ENCODE results near the gene VAV1. TPM values are rescaled to one million over a fixed set of nuclear protein-coding genes. Genes with fewer than 3 reads are reported as not detected.
A peak's percentile ranks its signal among the peaks of the same experiment; 100 is the strongest.

The VAV1 gene
- total and polyA plus RNA-seq, 9 of the 15 experiments (the other 6 are each of a cell fraction or from before 2014, with no cell fraction given), result 0.46 to 20.1 (median 11.1) TPM

GRCh38 chr19:6736169-6736916, 36.2 kb upstream of the VAV1 start (continued):
- TF ChIP-seq RERE (CRISPR knock-in tag; IDR thresholded peaks at IDR 0.05; ENCODE audit: borderline replicate concordance), result no peak
- no peak for TF ChIP-seq HMGN3 (IDR thresholded peaks at IDR 0.05; ENCODE audit: borderline replicate concordance, extremely low read depth, insufficient read length, low read depth, low read length)
- 0 out of 2 replicates have a peak, but pooled peaks have one; percentile 8 for TF ChIP-seq SIN3B (IDR thresholded peaks at IDR 0.05; ENCODE audit: low read depth)
- TF ChIP-seq HDAC8 (tag; IDR thresholded peaks at IDR 0.05), result no peak
- TF ChIP-seq ZNF778 (CRISPR knock-in tag; IDR thresholded peaks at IDR 0.05), result no peak
- TF ChIP-seq ZNF316 (IDR thresholded peaks at IDR 0.05), result no peak
- TF ChIP-seq CBFB (CRISPR knock-in tag; IDR thresholded peaks at IDR 0.05), result no peak
- TF ChIP-seq GATA2 (CRISPR knock-in tag; IDR thresholded peaks at IDR 0.05), result no peak
- no peak for TF ChIP-seq ELF2 (CRISPR knock-in tag; IDR thresholded peaks at IDR 0.05)
- no peak for TF ChIP-seq ZNF174 (CRISPR knock-in tag; IDR thresholded peaks at IDR 0.05)
- TF ChIP-seq ZNF551 (CRISPR knock-in tag; IDR thresholded peaks at IDR 0.05), result no peak
- no peak for TF ChIP-seq PPARD (CRISPR knock-in tag; IDR thresholded peaks at IDR 0.05)
- no peak for TF ChIP-seq SMAD4 (CRISPR knock-in tag; conservative IDR thresholded peaks at IDR 0.05)
- TF ChIP-seq SIRT6 (IDR thresholded peaks at IDR 0.05; ENCODE audit: low read depth, low read length), result no peak
- TF ChIP-seq TEAD1 (CRISPR knock-in tag; IDR thresholded peaks at IDR 0.05), result no peak
- TF ChIP-seq, protein P1, sequence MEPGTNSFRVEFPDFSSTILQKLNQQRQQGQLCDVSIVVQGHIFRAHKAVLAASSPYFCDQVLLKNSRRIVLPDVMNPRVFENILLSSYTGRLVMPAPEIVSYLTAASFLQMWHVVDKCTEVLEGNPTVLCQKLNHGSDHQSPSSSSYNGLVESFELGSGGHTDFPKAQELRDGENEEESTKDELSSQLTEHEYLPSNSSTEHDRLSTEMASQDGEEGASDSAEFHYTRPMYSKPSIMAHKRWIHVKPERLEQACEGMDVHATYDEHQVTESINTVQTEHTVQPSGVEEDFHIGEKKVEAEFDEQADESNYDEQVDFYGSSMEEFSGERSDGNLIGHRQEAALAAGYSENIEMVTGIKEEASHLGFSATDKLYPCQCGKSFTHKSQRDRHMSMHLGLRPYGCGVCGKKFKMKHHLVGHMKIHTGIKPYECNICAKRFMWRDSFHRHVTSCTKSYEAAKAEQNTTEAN (CRISPR knock-in tag; IDR thresholded peaks at IDR 0.05), result no peak
- TF ChIP-seq TRIM28 (IDR thresholded peaks at IDR 0.05), result peak; percentile 20; the same call in 1 of the 2 replicates
- TF ChIP-seq ZEB2 (IDR thresholded peaks at IDR 0.05), result no peak
- no peak for TF ChIP-seq KAT2B (IDR thresholded peaks at IDR 0.05; ENCODE audit: low read depth, low read length)
- TF ChIP-seq MLLT1 (IDR thresholded peaks at IDR 0.05), result no peak
- TF ChIP-seq ZNF124 (CRISPR knock-in tag; IDR thresholded peaks at IDR 0.05), result no peak
- peak; percentile 31; the same call in 1 of the 2 replicates for TF ChIP-seq ETV5 (CRISPR knock-in tag; IDR thresholded peaks at IDR 0.05; ENCODE audit: low read depth)
- TF ChIP-seq KLF1 (tag; IDR thresholded peaks at IDR 0.05), result no peak

Data from K562 (cell line).